OCI-LY7 (cell line): ENCODE measurements around the gene NSUN4.

Source experiments
- CTCF ChIP-seq: fragments of 200-600 bp; sonication (generic); conservative IDR thresholded peaks from 2 replicates; pipeline ENCODE4 v1.5.1; 2014; ENCODE audit warnings: mild to moderate bottlenecking, antibody characterized with exemption, low read length, moderate library complexity, mixed read lengths
- EZH2phosphoT487 ChIP-seq: fragments of 200-600 bp; sonication (generic); IDR thresholded peaks from 2 replicates; pipeline ENCODE4 v1.6.1; 2018; ENCODE audit warnings: low read depth, borderline replicate concordance, mild to moderate bottlenecking, mixed run types, antibody characterized with exemption, low read length, moderate library complexity, mixed read lengths

- no peak for TF ChIP-seq CTCF
- TF ChIP-seq EZH2phosphoT487: no peak
Observed at GRCh38 chr1:46343351-46343695, 2.7 kb downstream of the NSUN4 start.
